H1 (cell line): ENCODE data around the gene SLC38A10. TPM values are rescaled to one million over a fixed set of nuclear protein-coding genes. Genes with fewer than 3 reads are reported as not detected.

Source experiments
- CTCF ChIA-PET: fragments of 300-600 bp; sonication (Branson Sonifier 250); formaldehyde crosslinking; loops from one replicate; lab custom pipeline; 2021; ENCODE audit not compliant: partially characterized antibody; lab: Charles Lee
- POLR2A ChIA-PET: fragments of 300-600 bp; sonication (Branson Sonifier 250); formaldehyde crosslinking; loops from one replicate; lab custom pipeline; 2021; ENCODE audit warnings: inconsistent platforms; ENCODE audit not compliant: partially characterized antibody; lab: Charles Lee
- DNase-seq, 2 experiments: peaks; one replicate each; pipeline versions ENCODE4 v3.0.0 to v3.0.0-alpha.2; 2010 to 2022; ENCODE audit warnings: low spot score in 2 of 2, low read depth in 1 of 2, mixed read lengths in 1 of 2
- FAIRE-seq: peaks from 2 replicates; lab custom pipeline; 2011; peaks lifted over from hg19 to GRCh38; lab: Jason Lieb, UNC
- H2AFZ ChIP-seq: 2 replicates; pipeline ENCODE4 v1.8.1; 2012; ENCODE audit warnings: low read length, inconsistent platforms
- H2AK5ac ChIP-seq: 2 replicates; pipeline ENCODE4 v1.6.1; 2013; ENCODE audit warnings: low read depth, low read length
- H2BK120ac ChIP-seq: replicated peaks from 2 replicates; pipeline ENCODE3; 2013; ENCODE audit warnings: low read depth, low read length, inconsistent platforms
- H2BK12ac ChIP-seq: 2 replicates; pipeline ENCODE4 v1.6.1; 2013; ENCODE audit warnings: low read depth, low read length
- H2BK15ac ChIP-seq: 2 replicates; pipeline ENCODE4 v1.6.1; 2013; ENCODE audit warnings: low read length
- H2BK20ac ChIP-seq: 2 replicates; pipeline ENCODE4 v1.6.1; 2013; ENCODE audit warnings: low read length
- H2BK5ac ChIP-seq: 2 replicates; pipeline ENCODE4 v1.6.1; 2013; ENCODE audit warnings: low read depth, low read length
- H3K14ac ChIP-seq: 2 replicates; pipeline ENCODE4 v1.6.1; 2013; ENCODE audit warnings: inconsistent platforms; ENCODE audit not compliant: insufficient read length
- H3K18ac ChIP-seq: 2 replicates; pipeline ENCODE4 v1.6.1; 2013; ENCODE audit warnings: low read length; ENCODE audit errors: extremely low read depth
- H3K23ac ChIP-seq: 2 replicates; pipeline ENCODE4 v1.6.1; 2013; ENCODE audit warnings: inconsistent platforms; ENCODE audit not compliant: insufficient read length
- H3K23me2 ChIP-seq: 2 replicates; pipeline ENCODE4 v1.6.1; 2013; ENCODE audit warnings: low read depth, low read length
- H3K27ac ChIP-seq: 2 replicates; pipeline ENCODE4 v1.6.1; 2011; ENCODE audit warnings: low read depth, low read length, inconsistent platforms
- H3K27me3 ChIP-seq, 4 experiments: replicated peaks in 1 of 4; 1 replicate in 1 of 4; 2 replicates in 3 of 4; pipeline versions ENCODE4 v1.6.1 to v1.8.1; 2011 to 2013; ENCODE audit warnings: low read length in 3 of 4, mild to moderate bottlenecking in 3 of 4, inconsistent platforms in 2 of 4, mixed read lengths in 2 of 4, moderate library complexity in 1 of 4; ENCODE audit not compliant: control insufficient read depth in 3 of 4, insufficient read depth in 3 of 4; ENCODE audit errors: extremely low read depth in 1 of 4
- H3K36me3 ChIP-seq, 4 experiments: 2 replicates each; pipeline versions ENCODE4 v1.6.1 to v1.8.1; 2011 to 2013; ENCODE audit warnings: mild to moderate bottlenecking in 4 of 4, low read length in 3 of 4, moderate library complexity in 2 of 4, control low read depth in 1 of 4, inconsistent platforms in 1 of 4; ENCODE audit not compliant: insufficient read depth in 4 of 4, control insufficient read depth in 2 of 4
- H3K4ac ChIP-seq: replicated peaks from 2 replicates; pipeline ENCODE3; 2013; ENCODE audit warnings: low read length, low read depth, mixed read lengths, inconsistent platforms; ENCODE audit not compliant: insufficient read length
- H3K4me1 ChIP-seq, 4 experiments: replicated peaks in 1 of 4; 1 replicate in 1 of 4; 2 replicates in 3 of 4; pipeline versions ENCODE4 v1.6.1 to v1.8.1; 2011 to 2013; ENCODE audit warnings: low read length in 3 of 4, inconsistent platforms in 2 of 4, mixed read lengths in 1 of 4; ENCODE audit not compliant: insufficient read depth in 4 of 4, control insufficient read depth in 3 of 4
- H3K4me2 ChIP-seq, 2 experiments: 2 replicates each; pipeline versions ENCODE4 v1.6.1 to v1.8.1; 2011 to 2013; ENCODE audit warnings: low read depth in 2 of 2, low read length in 2 of 2, control low read depth in 1 of 2, inconsistent platforms in 1 of 2, mild to moderate bottlenecking in 1 of 2; ENCODE audit not compliant: insufficient read depth in 1 of 2
- H3K4me3 ChIP-seq, 4 experiments: fragments of 200-600, 300-600 bp in 1 of 4; sonication (generic), shearing (Covaris generic), sonication (Bioruptor Twin) in 1 of 4; 2 replicates each; pipeline versions ENCODE4 v1.5.1 to v1.8.1; 2011 to 2016; ENCODE audit warnings: low read length in 4 of 4, low read depth in 3 of 4, control low read depth in 2 of 4, inconsistent platforms in 2 of 4, mild to moderate bottlenecking in 2 of 4, mixed read lengths in 1 of 4, moderate library complexity in 1 of 4; ENCODE audit not compliant: insufficient read depth in 2 of 4; ENCODE audit errors: extremely low read depth in 1 of 4
- H3K56ac ChIP-seq: replicated peaks from 2 replicates; pipeline ENCODE3; 2013; ENCODE audit warnings: low read depth, mild to moderate bottlenecking, mixed read lengths, low read length, inconsistent platforms; ENCODE audit not compliant: insufficient read length
- H3K79me1 ChIP-seq: 2 replicates; pipeline ENCODE4 v1.6.1; 2013; ENCODE audit warnings: low read depth, low read length, control low read depth
- H3K79me2 ChIP-seq, 2 experiments: 2 replicates each; pipeline versions ENCODE4 v1.6.1 to v1.8.1; 2012 to 2013; ENCODE audit warnings: low read length in 2 of 2, mild to moderate bottlenecking in 2 of 2, inconsistent platforms in 1 of 2; ENCODE audit not compliant: insufficient read depth in 2 of 2, control insufficient read depth in 1 of 2
- H3K9ac ChIP-seq, 4 experiments: replicated peaks in 1 of 4; 1 replicate in 1 of 4; 2 replicates in 3 of 4; pipeline versions ENCODE4 v1.6.1 to v1.8.1; 2011 to 2013; ENCODE audit warnings: low read depth in 3 of 4, low read length in 3 of 4, control low read depth in 2 of 4, mild to moderate bottlenecking in 2 of 4, moderate library complexity in 2 of 4, inconsistent platforms in 1 of 4; ENCODE audit errors: extremely low read depth in 1 of 4
- H3K9me3 ChIP-seq, 2 experiments: 2 replicates each; pipeline versions ENCODE4 v1.6.1 to v1.8.1; 2012 to 2013; ENCODE audit warnings: mild to moderate bottlenecking in 2 of 2, moderate library complexity in 2 of 2, control low read depth in 1 of 2, inconsistent platforms in 1 of 2, low read depth in 1 of 2, low read length in 1 of 2, mixed read lengths in 1 of 2; ENCODE audit not compliant: insufficient read depth in 2 of 2
- H4K20me1 ChIP-seq, 2 experiments: replicated peaks in 1 of 2; 2 replicates each; pipeline versions ENCODE3 to v1.8.1; 2011 to 2013; ENCODE audit warnings: inconsistent platforms in 2 of 2, low read length in 2 of 2, mild to moderate bottlenecking in 1 of 2; ENCODE audit not compliant: insufficient read depth in 2 of 2, control insufficient read depth in 1 of 2
- H4K5ac ChIP-seq: 2 replicates; pipeline ENCODE4 v1.6.1; 2013; ENCODE audit warnings: low read length, low read depth, mixed read lengths, inconsistent platforms; ENCODE audit not compliant: insufficient read length
- H4K8ac ChIP-seq: 2 replicates; pipeline ENCODE4 v1.8.0; 2013; ENCODE audit warnings: mild to moderate bottlenecking, moderate library complexity, low read length, inconsistent platforms; ENCODE audit not compliant: insufficient read depth; ENCODE audit errors: extremely low read depth
- H4K91ac ChIP-seq: replicated peaks from 2 replicates; pipeline ENCODE3; 2013; ENCODE audit warnings: low read length, mixed read lengths, inconsistent platforms; ENCODE audit not compliant: insufficient read length
- ATF2 ChIP-seq: IDR thresholded peaks from 2 replicates; pipeline ENCODE4 v1.6.1; 2012; ENCODE audit warnings: low read length, inconsistent platforms
- CEBPB ChIP-seq: IDR thresholded peaks from 2 replicates; pipeline ENCODE4 v1.6.1; 2012; ENCODE audit warnings: low read depth, low read length
- CTBP2 ChIP-seq: IDR thresholded peaks from 2 replicates; pipeline ENCODE4 v1.7.0; 2011; ENCODE audit warnings: borderline replicate concordance, mild to moderate bottlenecking, moderate library complexity, mixed read lengths, low read length; ENCODE audit not compliant: insufficient read depth, insufficient read length
- FOSL1 ChIP-seq: IDR thresholded peaks from 2 replicates; pipeline ENCODE4 v1.6.1; 2011; ENCODE audit warnings: mild to moderate bottlenecking, low read depth, low read length, moderate library complexity; ENCODE audit not compliant: insufficient read depth
- KDM1A ChIP-seq: fragments of 200-600, 300-600 bp; sonication (generic); IDR thresholded peaks from 2 replicates; pipeline ENCODE4 v1.7.1; 2016; ENCODE audit warnings: mild to moderate bottlenecking, low read length, borderline replicate concordance
- RBBP5 ChIP-seq: IDR thresholded peaks from 2 replicates; pipeline ENCODE4 v1.7.1; 2012; ENCODE audit warnings: low read depth, mild to moderate bottlenecking, inconsistent platforms, low read length, moderate library complexity, borderline replicate concordance
- SIRT6 ChIP-seq: IDR thresholded peaks from one replicate; pipeline ENCODE4 v1.7.1; 2012; ENCODE audit warnings: low read length, inconsistent platforms
- SP4 ChIP-seq: IDR thresholded peaks from 2 replicates; pipeline ENCODE4 v1.6.1; 2012; ENCODE audit warnings: low read length, inconsistent platforms
- SUZ12 ChIP-seq: fragments of 200-600 bp; sonication (generic); IDR thresholded peaks from 2 replicates; pipeline ENCODE4 v1.6.1; 2012; ENCODE audit warnings: mild to moderate bottlenecking, inconsistent platforms, low read length, moderate library complexity, mixed read lengths
- USF2 ChIP-seq: IDR thresholded peaks from 2 replicates; pipeline ENCODE4 v1.6.1; 2011; ENCODE audit warnings: low read length, improper control_type of control experiment
- YY1 ChIP-seq: IDR thresholded peaks from 2 replicates; pipeline ENCODE4 v1.6.1; 2011; ENCODE audit warnings: low read depth, mild to moderate bottlenecking, low read length
- WGBS, 2 experiments: shearing (Covaris generic) in 1 of 2; methylation state at CpG; one replicate each; pipeline versions ENCODE4 v1.1.6 to v1.1.7; 2013 to 2015; ENCODE audit warnings: low lambda C conversion rate in 2 of 2, mixed read lengths in 2 of 2, inconsistent platforms in 1 of 2, low coverage in 1 of 2, missing lambda C conversion rate in 1 of 2; ENCODE audit not compliant: insufficient replicate concordance in 2 of 2, insufficient coverage in 1 of 2, insufficient read length in 1 of 2; ENCODE audit errors: extremely low coverage in 1 of 2, missing lambda C conversion rate in 1 of 2; 5-methylcytosine and 5-hydroxymethylcytosine counted together
- polyA plus RNA-seq, 7 experiments: library from polyadenylated mRNA; depleted of rRNA in 3 of 7; stranded (reverse) in 5 of 7; unstranded in 2 of 7; fragments of >200 nt in 5 of 7; fragments of 200-250 nt in 2 of 7; gene quantifications; 1 replicate in 5 of 7; 2 replicates in 1 of 7; 4 replicates in 1 of 7; pipeline versions ENCODE4 v1.2.1 to v1.2.3, GENCODE V29; 2011 to 2013; ENCODE audit warnings: missing spikeins in 2 of 7, mixed read lengths in 2 of 7
- total RNA-seq: library from RNA; stranded (reverse); fragmentation: NEBNext Ultra II Directional; extraction: Animal tissue kit (Norgen Biotek cat#: 25700); gene quantifications from 2 replicates; pipeline ENCODE4 v1.2.1, GENCODE V29; 2021

SLC38A10 gene
- total and polyA plus RNA-seq, 2 of the 8 experiments (the other 6 are each of a cell fraction or from before 2014, with no cell fraction given) = 26.4 to 41.0 TPM

GRCh38 chr17:81336930-81337325, 41.8 kb upstream of the SLC38A10 start:
- H2BK12ac ChIP-seq = peak overlapping the region; percentile 6; the same call in 1 of the 2 replicates
- H3K4me2 ChIP-seq = no peak overlapping the region
- peaks cover 7% of the 10 kb centered on the region; the same call in 1 of the 2 replicates for H3K23me2 ChIP-seq
- POLR2A ChIA-PET = interaction anchor here (1.4 to 2.7 kb wide), 3 partner anchors 10 to 60 kb away, joined by 3 to 5 read pairs (median 4); no protein-coding TSS in a partner anchor
- H2BK15ac ChIP-seq = no peak overlapping the region
- no peaks in the 10 kb centered on the region; a peak in 1 of 8 replicates for H3K36me3 ChIP-seq
- no peak overlapping the region for H2AFZ ChIP-seq
- H3K4me3 ChIP-seq = no peak overlapping the region
- H3K4ac ChIP-seq = no peak overlapping the region
- H3K56ac ChIP-seq = no peak overlapping the region
- no peak overlapping the region for H4K8ac ChIP-seq
- no peak overlapping the region for H2BK120ac ChIP-seq
- 85% methylated on average over 6 of the region's 8 CpGs; no CpG with 5 or more reads in 1 of the 2 experiments for WGBS, 2 experiments
- peaks cover 0 to 36% (median 24%) of the 10 kb centered on the region in 4 experiments; a peak in 6 of 7 replicates for H3K4me1 ChIP-seq
- no peak overlapping the region for H4K5ac ChIP-seq
- H3K79me1 ChIP-seq = no peaks in the 10 kb centered on the region
- H3K14ac ChIP-seq = no peak overlapping the region
- H2BK20ac ChIP-seq = no peak overlapping the region
- no peak overlapping the region for H3K9ac ChIP-seq
- DNase-seq = no peak
- H2AK5ac ChIP-seq = no peak overlapping the region
- FAIRE-seq = no peak
- CTCF ChIA-PET = interaction anchor here (1.0 to 2.4 kb wide), 3 partner anchors 15 to 58 kb away, joined by 3 to 6 read pairs (median 5); partner anchors contain the start of gene BAHCC1
- H3K27ac ChIP-seq = no peak overlapping the region
- no peak overlapping the region; the same call in 1 of the 2 replicates for H3K18ac ChIP-seq
- H4K20me1 ChIP-seq = peaks cover 0 to 2% of the 10 kb centered on the region in 2 experiments
- peaks cover 17 to 37% (median 26%) of the 10 kb centered on the region in 4 experiments for H3K27me3 ChIP-seq
- no peak overlapping the region for H3K23ac ChIP-seq
- H4K91ac ChIP-seq = no peak overlapping the region
- no peak overlapping the region for H2BK5ac ChIP-seq
- H3K79me2 ChIP-seq = no peaks in the 10 kb centered on the region
- no peaks in the 10 kb centered on the region for H3K9me3 ChIP-seq
- no peak for TF ChIP-seq SP4
- TF ChIP-seq CEBPB = no peak
- no peak for TF ChIP-seq SUZ12
- TF ChIP-seq SIRT6 = no peak
- TF ChIP-seq KDM1A = no peak
- no peak for TF ChIP-seq ATF2
- no peak for TF ChIP-seq CTBP2
- TF ChIP-seq YY1 = no peak
- TF ChIP-seq FOSL1 = no peak
- no peak for TF ChIP-seq RBBP5
- TF ChIP-seq USF2 = no peak
